T-helper 9 cell (primary cell): Measurements from ENCODE around the gene ANXA3.
"Not testable (repeated sequence)": the region's sequence is repeated elsewhere in the genome, so short reads cannot be mapped to it uniquely, and the experiment has no call there.

Experiments used
- DNase-seq: peaks from one replicate; pipeline ENCODE4 v3.0.0-alpha.2; 2020

The ANXA3 gene

GRCh38 chr4:78581618-78582017 lies 30.0 kb downstream of the ANXA3 start:
- no peak for DNase-seq

GRCh38 chr4:78584863-78585547 lies 33.4 kb downstream of the ANXA3 start:
- no peak for DNase-seq

GRCh38 chr4:78585633-78586032 lies 34.1 kb downstream of the ANXA3 start:
- no peak for DNase-seq

DNA sequence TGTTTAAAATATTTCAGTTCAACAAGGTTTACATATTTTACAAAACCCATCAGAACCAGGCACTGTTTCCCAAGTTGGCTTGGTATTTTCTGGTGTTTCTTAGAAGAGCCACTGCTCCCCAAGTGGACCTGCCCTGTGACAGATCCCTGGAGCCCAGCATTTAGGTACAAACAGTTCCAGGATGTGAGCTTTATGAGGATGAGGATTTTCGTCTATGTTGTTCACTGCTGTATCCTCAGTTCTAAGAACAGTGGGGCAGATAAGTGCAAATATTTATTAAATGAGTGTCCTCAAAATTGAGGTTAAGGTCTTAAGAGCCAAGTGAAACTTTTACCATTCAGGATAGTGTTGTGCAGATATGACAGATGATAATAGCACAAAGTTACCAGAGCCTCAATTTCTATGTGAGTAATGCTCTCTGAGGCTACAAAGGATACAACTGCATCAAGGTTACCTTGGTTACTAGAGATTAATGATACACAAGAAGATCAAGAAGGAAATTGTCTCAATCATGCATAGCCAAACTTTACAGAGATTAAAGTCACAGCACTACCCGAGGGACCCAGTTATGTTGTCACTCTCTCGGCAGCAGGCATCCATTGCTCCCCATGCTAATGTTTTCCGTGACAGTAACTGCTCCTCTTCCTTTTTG lies 37.5 kb downstream of the ANXA3 start:
- no peak for DNase-seq

GRCh38 chr4:78591404-78591803 lies 39.8 kb downstream of the ANXA3 start:
- no peak for DNase-seq

DNA sequence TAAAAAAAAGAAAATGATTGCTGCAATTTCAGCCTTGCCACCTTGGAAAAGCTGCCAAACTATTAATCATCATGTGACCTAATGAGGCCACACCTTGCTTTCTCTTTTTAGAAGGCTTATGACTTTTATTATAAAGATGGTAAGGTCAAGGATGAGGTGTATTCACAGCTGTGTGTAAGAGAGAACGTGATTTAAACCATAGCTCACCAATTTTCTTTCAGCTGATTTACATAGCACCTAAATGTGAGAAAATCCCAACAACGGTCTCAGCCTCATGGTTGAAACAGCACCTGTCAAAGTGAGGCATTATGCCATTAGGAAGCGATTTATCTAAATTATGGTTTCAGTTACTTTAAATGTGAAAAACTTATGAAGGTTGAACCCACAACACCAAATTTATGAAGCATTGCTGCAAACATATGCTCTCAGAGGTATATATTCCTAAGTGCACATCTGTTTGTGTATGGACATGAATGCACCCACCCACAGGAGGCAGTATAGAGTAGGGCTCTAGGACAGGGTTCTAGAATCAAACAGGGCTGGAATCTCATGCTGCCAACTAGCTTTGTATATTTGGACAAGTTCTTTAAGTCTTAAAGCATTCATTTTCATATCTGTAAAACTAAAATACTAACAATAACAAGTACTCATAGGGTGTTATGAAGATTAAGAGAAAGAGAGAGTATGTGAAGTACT lies 40.7 kb downstream of the ANXA3 start:
- DNase-seq = no peak

GRCh38 chr4:78596111-78596742 lies 44.7 kb downstream of the ANXA3 start:
- no peak for DNase-seq

- not testable (repeated sequence) for DNase-seq
Measured at GRCh38 chr4:78598431-78598830, 46.9 kb downstream of the ANXA3 start.

- no peak for DNase-seq
Measured at GRCh38 chr4:78599147-78599546, 47.6 kb downstream of the ANXA3 start.

GRCh38 chr4:78599931-78600375 lies 48.4 kb downstream of the ANXA3 start:
- DNase-seq = no peak

- no peak for DNase-seq
Measured at GRCh38 chr4:78601013-78601412, 49.4 kb downstream of the ANXA3 start.

DNA sequence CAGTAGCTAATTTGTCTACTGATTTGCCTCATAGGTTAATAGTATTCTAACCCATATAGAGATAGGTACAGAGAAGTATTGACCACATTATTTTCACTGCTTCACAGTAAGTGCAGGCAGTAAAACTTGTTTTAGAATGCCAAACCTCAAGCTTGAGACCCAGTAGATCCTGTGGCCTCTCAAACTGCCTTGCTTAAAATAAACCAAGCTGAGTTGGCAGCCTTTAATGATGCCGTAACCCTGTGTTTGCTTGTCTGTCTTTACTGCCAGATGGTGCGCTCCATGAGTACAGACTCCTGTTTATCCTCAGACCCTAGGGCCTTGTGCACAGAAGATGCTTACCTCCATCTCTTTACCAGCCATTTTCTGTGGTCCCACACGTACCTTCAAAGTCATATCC lies 50.8 kb downstream of the ANXA3 start:
- no peak for DNase-seq

DNA sequence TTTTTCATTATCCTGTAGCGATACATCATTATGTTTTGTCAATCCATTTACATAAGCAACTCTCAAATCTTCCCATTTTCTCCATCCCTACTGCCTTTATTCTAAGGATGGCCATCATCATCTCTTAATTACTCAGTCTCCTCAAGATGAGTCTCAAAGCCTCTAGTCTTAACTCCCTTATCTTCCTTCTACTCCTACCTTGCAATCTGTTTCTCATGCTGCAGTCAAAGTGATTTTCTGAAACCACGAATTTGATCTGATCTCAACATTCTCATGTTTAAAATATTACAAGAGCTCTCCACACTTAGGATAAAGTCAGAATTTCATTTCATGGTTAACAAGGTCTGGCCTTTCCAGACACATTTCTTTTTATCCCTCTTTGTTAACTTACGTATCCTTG lies 51.8 kb downstream of the ANXA3 start:
- DNase-seq = no peak

DNA sequence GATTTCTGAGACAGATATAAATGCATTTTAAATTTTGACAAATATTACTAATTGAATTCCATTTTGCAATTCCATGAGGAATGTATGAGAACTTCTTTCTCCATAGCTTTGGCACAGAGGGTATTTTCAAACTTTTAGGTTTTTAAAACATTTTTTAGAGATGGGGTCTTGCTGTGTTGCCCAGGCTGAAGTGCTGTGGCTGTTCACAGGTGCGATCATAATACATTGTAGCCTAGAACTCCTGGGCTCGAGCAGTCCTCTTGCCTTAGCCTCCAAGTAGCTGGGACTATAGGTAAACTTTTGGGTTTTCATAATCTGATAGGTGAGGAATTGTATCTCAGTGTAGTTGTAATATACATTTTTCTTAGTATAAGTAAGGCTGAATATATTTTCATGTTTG lies 53.4 kb downstream of the ANXA3 start:
- DNase-seq = no peak

DNA sequence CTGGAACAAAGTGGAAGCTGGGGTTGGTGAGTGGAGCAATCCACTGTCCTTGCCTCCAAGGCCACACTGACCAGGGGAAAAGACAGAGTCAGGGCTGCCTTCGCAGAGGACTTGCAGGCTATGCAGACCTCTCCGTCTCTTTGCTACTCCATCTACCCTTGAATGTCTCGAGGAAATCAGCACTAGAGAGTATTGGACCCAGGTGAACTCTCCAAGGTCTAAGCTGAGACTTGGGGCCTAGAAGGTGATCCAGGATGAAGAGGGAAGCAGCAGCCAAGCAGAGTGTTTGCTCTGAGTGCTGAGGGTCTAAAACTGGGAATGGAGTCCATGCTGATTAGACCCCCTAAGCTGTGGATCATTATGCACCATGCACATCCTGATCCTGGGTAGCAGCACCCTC lies 54.5 kb downstream of the ANXA3 start:
- no peak for DNase-seq

GRCh38 chr4:78606530-78607095 lies 55.0 kb downstream of the ANXA3 start:
- no peak for DNase-seq

GRCh38 chr4:78608684-78609083 lies 57.1 kb downstream of the ANXA3 start:
- DNase-seq = no peak

GRCh38 chr4:78609580-78609979 lies 58.0 kb downstream of the ANXA3 start:
- no peak for DNase-seq

- no peak for DNase-seq
Measured at GRCh38 chr4:78610546-78611214, 59.1 kb downstream of the ANXA3 start.

- DNase-seq = no peak
Measured at GRCh38 chr4:78611215-78611558, 59.6 kb downstream of the ANXA3 start.

DNA sequence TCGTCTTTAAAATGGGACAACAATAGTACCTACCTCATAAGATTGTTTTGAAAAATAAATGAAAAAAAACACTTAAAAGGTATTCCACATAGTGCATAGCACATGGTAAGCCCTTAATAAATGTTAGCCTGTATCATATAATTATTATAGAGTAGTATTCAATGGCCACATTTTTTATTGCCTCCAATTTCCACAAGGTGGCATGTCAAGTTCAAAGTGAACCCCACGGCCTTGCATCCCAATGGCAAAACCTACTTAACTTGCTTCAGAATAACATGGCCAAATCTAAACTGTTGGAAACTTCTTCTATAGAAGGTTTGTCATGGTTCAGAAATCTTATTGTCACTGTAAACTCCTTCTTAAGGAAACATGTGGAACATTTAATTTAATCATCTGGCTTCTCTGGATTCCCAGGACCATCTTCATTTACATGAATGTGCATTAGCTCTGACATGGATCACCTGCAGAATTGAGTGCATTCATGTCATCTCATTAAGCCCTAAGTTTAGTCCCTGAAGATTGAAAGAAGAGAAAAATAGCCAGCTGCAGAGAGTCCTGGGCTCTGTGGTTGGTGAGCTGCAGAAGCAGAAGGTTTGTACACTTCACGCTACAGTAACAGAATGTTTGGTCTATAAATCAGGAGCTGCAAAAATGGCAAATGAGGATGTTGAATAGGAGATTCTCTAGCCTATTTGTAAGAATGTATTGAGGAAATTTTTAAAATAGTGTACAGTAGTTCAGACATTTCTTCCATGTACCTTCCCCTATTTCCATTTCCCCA lies 61.0 kb downstream of the ANXA3 start:
- DNase-seq = no peak
